A549 treated with dexamethasone at 1 μM for 4 hours (cell line): Measurements from ENCODE around the gene SCGN. TPM values are rescaled to one million over a fixed set of nuclear protein-coding genes. Genes with fewer than 3 reads are reported as not detected.

Experiments
- total RNA-seq: library from RNA; stranded (reverse); fragments of 200-300 nt; extraction: Qiagen RNA extraction; gene quantifications from 5 replicates; pipeline ENCODE4 v1.2.3, GENCODE V29; 2022

SCGN gene
- total RNA-seq: 0.20 to 0.39 TPM (median 0.28 TPM) in 4 of 5 replicates, not detected in the other

GRCh38 chr6:25652007-25652515 is at the start of gene SCGN:
Gene SCGN, plus strand, starts transcription at chr6:25652215. Its CDS starts 189 bp downstream, at chr6:25652404.

Other genes starting within 250 kb of the SCGN start
- gene SLC17A4, start 102.5 kb downstream of the SCGN start, total RNA-seq: 0.02 TPM in 1 of 5 replicates, not detected in the others
- 0.09 TPM in 1 of 5 replicates, not detected in the others for gene SLC17A1, start 179.8 kb downstream of the SCGN start, total RNA-seq
- gene SLC17A3, start 222.0 kb downstream of the SCGN start, total RNA-seq: 0.86 to 1.3 TPM (median 1.1 TPM) in 5 replicates